Uterus (tissue), 2 donors: ENCODE results near the gene TREML4.

Source experiments
- CTCF ChIP-seq, 4 experiments: fragments of 200-600 bp in 2 of 4; fragments of 450-650 bp in 2 of 4; sonication (generic) in 2 of 4; IDR thresholded peaks; one replicate each; pipeline ENCODE4 v1.5.1; 2016 to 2019; ENCODE audit warnings: antibody characterized with exemption in 4 of 4, mild to moderate bottlenecking in 2 of 4, moderate library complexity in 1 of 4
- POLR2A ChIP-seq, 2 donors: fragments of 450-650 bp; IDR thresholded peaks; one replicate each; pipeline ENCODE4 v1.6.1; 2016; ENCODE audit warnings: antibody characterized with exemption in 2 of 2, mild to moderate bottlenecking in 1 of 2, moderate library complexity in 1 of 2

- TF ChIP-seq POLR2A (IDR thresholded peaks at IDR 0.05) (no peak), CTCF (IDR thresholded peaks at IDR 0.05) (no peak)
Observed at GRCh38 chr6:41197234-41197633, 30.9 kb upstream of the TREML4 start.
